NCI-H1105 (cell line): ENCODE data around the gene RASA4B.
"Not testable (repeated sequence)": the region's sequence is repeated elsewhere in the genome, so short reads cannot be mapped to it uniquely, and the experiment has no call there.

Experiments
- DNase-seq: peaks from one replicate; lab custom pipeline; 2025; lab: John Stamatoyannopoulos, UW

Gene RASA4B

GRCh38 chr7:102473271-102473991 lies 44.1 kb downstream of the RASA4B start:
- DNase-seq = no peak

- DNase-seq = no peak
These were observed 45.2 kb downstream of the RASA4B start for GRCh38 chr7:102472126-102473041.

GRCh38 chr7:102471791-102472125 lies 45.8 kb downstream of the RASA4B start:
- DNase-seq = no peak

GRCh38 chr7:102469972-102470825 lies 47.4 kb downstream of the RASA4B start:
- no peak for DNase-seq

GRCh38 chr7:102469351-102469971 lies 48.1 kb downstream of the RASA4B start:
- DNase-seq = no peak

GRCh38 chr7:102468478-102469350 lies 48.9 kb downstream of the RASA4B start:
- no peak for DNase-seq

- no peak for DNase-seq
These were observed 49.7 kb downstream of the RASA4B start for GRCh38 chr7:102467581-102468477.

- DNase-seq = no peak
These were observed 51.5 kb downstream of the RASA4B start for GRCh38 chr7:102466097-102466496.

GRCh38 chr7:102464577-102465280 lies 52.8 kb downstream of the RASA4B start, which contains the start of the genes ALKBH4 and LRWD1:
Gene ALKBH4, minus strand, starts transcription at chr7:102464863. Its CDS starts 27 bp downstream, at chr7:102464836.
Gene LRWD1, plus strand, starts transcription at chr7:102464984. Its CDS starts 97 bp downstream, at chr7:102465081.
- peak; percentile 90 for DNase-seq

- DNase-seq = no peak
These were observed 53.6 kb downstream of the RASA4B start for GRCh38 chr7:102463841-102464576.

GRCh38 chr7:102460467-102460866 lies 57.1 kb downstream of the RASA4B start:
- DNase-seq = no peak

GRCh38 chr7:102459221-102459844 lies 58.2 kb downstream of the RASA4B start:
- DNase-seq = no peak

- no peak for DNase-seq
These were observed 60.1 kb downstream of the RASA4B start for GRCh38 chr7:102457352-102457924.

GRCh38 chr7:102456327-102456726 lies 61.2 kb downstream of the RASA4B start:
- no peak for DNase-seq

GRCh38 chr7:102455596-102455995 lies 62.0 kb downstream of the RASA4B start:
- no peak for DNase-seq

- not testable (repeated sequence) for DNase-seq
These were observed 62.6 kb downstream of the RASA4B start for GRCh38 chr7:102454932-102455331.

- DNase-seq = no peak
These were observed 63.1 kb downstream of the RASA4B start for GRCh38 chr7:102454468-102454867.
